ENCODE results near the gene VMP1. TPM values are rescaled to one million over a fixed set of nuclear protein-coding genes. Genes with fewer than 3 reads are reported as not detected.

VMP1 gene
- total RNA-seq, 2 experiments from 2014 or later: 73.6 to 81.1 TPM

GRCh38 chr17:59811209-59811608 is 103.8 kb downstream of the VMP1 start:
- Mint-ChIP-seq H3K36me3 (ENCODE audit: low read depth) (peaks cover 49% of the 10 kb centered on the region), H3K4me3 (no peak overlapping the region), H3K27me3 (no peaks in the 10 kb centered on the region), H3K9me3 (no peaks in the 10 kb centered on the region), H3K4me1 (ENCODE audit: low read depth) (no peaks in the 10 kb centered on the region), H3K27ac (no peak overlapping the region)
- no peak overlapping the region for H3K27ac ChIP-seq (ENCODE audit: low read depth in 1 of 2, low read length in 2 of 2)
- peaks cover 17% of the 10 kb centered on the region for H3K36me3 ChIP-seq (ENCODE audit: insufficient read depth, low read length)
- ChIA-PET POLR2A (interaction anchor here (0.6 kb wide), 1 partner anchor 83 kb away, joined by 3 read pairs; no protein-coding TSS in a partner anchor), CTCF (no interaction called here)
- DNase-seq: no peak
- H3K4me1 ChIP-seq (ENCODE audit: insufficient read depth, low read length): no peaks in the 10 kb centered on the region
- no peak overlapping the region for H3K4me3 ChIP-seq (ENCODE audit: low read length)
- intact Hi-C loops (cut with DNase I, micrococcal nuclease): no loop called here
- H3K27me3 ChIP-seq (ENCODE audit: control insufficient read depth in 1 of 2, insufficient read depth in 2 of 2, low read length in 2 of 2): no peaks in the 10 kb centered on the region
- ATAC-seq (ENCODE audit: poor library complexity): no peak
- no peaks in the 10 kb centered on the region for H3K9me3 ChIP-seq (ENCODE audit: control insufficient read depth in 1 of 2, insufficient read depth in 1 of 2, low read length in 2 of 2)
- no peak for TF ChIP-seq CTCF (IDR thresholded peaks at IDR 0.05)

GRCh38 chr17:59812139-59812538 is 104.7 kb downstream of the VMP1 start:
- H3K36me3 ChIP-seq (ENCODE audit: insufficient read depth, low read length): peaks cover 17% of the 10 kb centered on the region
- DNase-seq (no peak), ATAC-seq (ENCODE audit: poor library complexity) (no peak)
- no peaks in the 10 kb centered on the region for H3K4me1 ChIP-seq (ENCODE audit: insufficient read depth, low read length)
- no peaks in the 10 kb centered on the region for H3K9me3 ChIP-seq (ENCODE audit: control insufficient read depth in 1 of 2, insufficient read depth in 1 of 2, low read length in 2 of 2)
- ChIA-PET CTCF (no interaction called here), POLR2A (no interaction called here)
- TF ChIP-seq CTCF (IDR thresholded peaks at IDR 0.05): no peak
- no peaks in the 10 kb centered on the region for H3K4me1 Mint-ChIP-seq (ENCODE audit: low read depth)
- peaks cover 51% of the 10 kb centered on the region for H3K36me3 Mint-ChIP-seq (ENCODE audit: low read depth)
- H3K4me3 ChIP-seq (ENCODE audit: low read length): no peak overlapping the region
- intact Hi-C loops (cut with DNase I, micrococcal nuclease): no loop called here
- H3K27ac Mint-ChIP-seq: no peak overlapping the region
- H3K27me3 ChIP-seq (ENCODE audit: control insufficient read depth in 1 of 2, insufficient read depth in 2 of 2, low read length in 2 of 2): no peaks in the 10 kb centered on the region
- H3K4me3 Mint-ChIP-seq: no peak overlapping the region
- H3K27ac ChIP-seq (ENCODE audit: low read depth in 1 of 2, low read length in 2 of 2): no peak overlapping the region
- no peaks in the 10 kb centered on the region for H3K27me3 Mint-ChIP-seq
- no peaks in the 10 kb centered on the region for H3K9me3 Mint-ChIP-seq

- DNase-seq (no peak), ATAC-seq (ENCODE audit: poor library complexity) (no peak)
- Mint-ChIP-seq H3K36me3 (ENCODE audit: low read depth) (peaks cover 42% of the 10 kb centered on the region), H3K9me3 (no peaks in the 10 kb centered on the region), H3K4me3 (no peak overlapping the region), H3K27me3 (no peaks in the 10 kb centered on the region), H3K4me1 (ENCODE audit: low read depth) (no peaks in the 10 kb centered on the region), H3K27ac (no peak overlapping the region)
- no peaks in the 10 kb centered on the region for H3K4me1 ChIP-seq (ENCODE audit: insufficient read depth, low read length)
- no peak for TF ChIP-seq CTCF (IDR thresholded peaks at IDR 0.05)
- POLR2A ChIA-PET: interaction anchor here (1.3 kb wide), 1 partner anchor 28 kb away, joined by 3 read pairs; no protein-coding TSS in a partner anchor
- no peak overlapping the region for H3K27ac ChIP-seq (ENCODE audit: low read depth in 1 of 2, low read length in 2 of 2)
- intact Hi-C loops (cut with DNase I, micrococcal nuclease): no loop called here
- no peaks in the 10 kb centered on the region for H3K9me3 ChIP-seq (ENCODE audit: control insufficient read depth in 1 of 2, insufficient read depth in 1 of 2, low read length in 2 of 2)
- H3K27me3 ChIP-seq (ENCODE audit: control insufficient read depth in 1 of 2, insufficient read depth in 2 of 2, low read length in 2 of 2): no peaks in the 10 kb centered on the region
- peaks cover 17% of the 10 kb centered on the region for H3K36me3 ChIP-seq (ENCODE audit: insufficient read depth, low read length)
- H3K4me3 ChIP-seq (ENCODE audit: low read length): no peak overlapping the region
- CTCF ChIA-PET: interaction anchor here (1.0 kb wide), 1 partner anchor 57 kb away, joined by 3 read pairs; no protein-coding TSS in a partner anchor
Measured at GRCh38 chr17:59814276-59814675, 106.8 kb downstream of the VMP1 start.
